Daoy (cell line): ENCODE results near the gene MEN1. TPM values are rescaled to one million over a fixed set of nuclear protein-coding genes. Genes with fewer than 3 reads are reported as not detected.
A peak's percentile ranks its signal among the peaks of the same experiment; 100 is the strongest.

Source experiments
- DNase-seq: peaks from one replicate; pipeline ENCODE4 v3.0.0-alpha.2; 2015; ENCODE audit warnings: low read depth
- total RNA-seq: library from RNA; depleted of rRNA; stranded (reverse); fragments of >200 nt; shearing (Covaris generic); gene quantifications from 2 replicates; pipeline ENCODE4 v1.2.3, GENCODE V29; 2014; rRNA removed

The MEN1 gene
- total RNA-seq = 14.0 and 15.0 TPM in 2 replicates

- peak; percentile 96 for DNase-seq
Measured at GRCh38 chr11:64810271-64810890, at the start of gene MEN1. MEN1 (minus strand) TSS chr11:64810551; CDS start chr11:64810109, 442 bp downstream.

GRCh38 chr11:64859542-64860414, 49.4 kb upstream of the MEN1 start:
- no peak for DNase-seq

- no peak for DNase-seq
Measured at GRCh38 chr11:64858467-64859263, 48.3 kb upstream of the MEN1 start.

DNA sequence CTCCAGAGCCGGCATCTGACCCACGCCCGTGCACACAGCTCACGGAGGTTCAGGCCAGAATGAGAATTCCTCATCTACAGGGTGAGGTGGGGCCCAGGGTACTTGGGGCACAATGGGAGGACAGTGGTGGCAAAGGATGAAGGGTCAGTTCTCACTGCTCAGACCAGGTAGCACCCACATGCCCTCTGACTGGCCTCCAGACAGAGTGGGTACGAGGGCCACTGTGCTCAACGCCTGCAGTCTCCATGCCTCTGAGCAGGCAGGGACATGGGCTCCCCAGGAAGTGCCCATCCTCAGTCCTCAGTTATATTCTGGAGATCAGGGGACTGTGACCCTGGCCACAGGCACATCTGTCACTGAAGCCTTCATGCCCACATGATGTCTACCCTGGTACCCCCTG, 47.1 kb upstream of the MEN1 start:
- DNase-seq = no peak

- DNase-seq = peak; percentile 98
Measured at GRCh38 chr11:64856382-64857227, 46.3 kb upstream of the MEN1 start.

- peak; percentile 38 for DNase-seq
Measured at GRCh38 chr11:64855596-64856304, 45.4 kb upstream of the MEN1 start.

DNA sequence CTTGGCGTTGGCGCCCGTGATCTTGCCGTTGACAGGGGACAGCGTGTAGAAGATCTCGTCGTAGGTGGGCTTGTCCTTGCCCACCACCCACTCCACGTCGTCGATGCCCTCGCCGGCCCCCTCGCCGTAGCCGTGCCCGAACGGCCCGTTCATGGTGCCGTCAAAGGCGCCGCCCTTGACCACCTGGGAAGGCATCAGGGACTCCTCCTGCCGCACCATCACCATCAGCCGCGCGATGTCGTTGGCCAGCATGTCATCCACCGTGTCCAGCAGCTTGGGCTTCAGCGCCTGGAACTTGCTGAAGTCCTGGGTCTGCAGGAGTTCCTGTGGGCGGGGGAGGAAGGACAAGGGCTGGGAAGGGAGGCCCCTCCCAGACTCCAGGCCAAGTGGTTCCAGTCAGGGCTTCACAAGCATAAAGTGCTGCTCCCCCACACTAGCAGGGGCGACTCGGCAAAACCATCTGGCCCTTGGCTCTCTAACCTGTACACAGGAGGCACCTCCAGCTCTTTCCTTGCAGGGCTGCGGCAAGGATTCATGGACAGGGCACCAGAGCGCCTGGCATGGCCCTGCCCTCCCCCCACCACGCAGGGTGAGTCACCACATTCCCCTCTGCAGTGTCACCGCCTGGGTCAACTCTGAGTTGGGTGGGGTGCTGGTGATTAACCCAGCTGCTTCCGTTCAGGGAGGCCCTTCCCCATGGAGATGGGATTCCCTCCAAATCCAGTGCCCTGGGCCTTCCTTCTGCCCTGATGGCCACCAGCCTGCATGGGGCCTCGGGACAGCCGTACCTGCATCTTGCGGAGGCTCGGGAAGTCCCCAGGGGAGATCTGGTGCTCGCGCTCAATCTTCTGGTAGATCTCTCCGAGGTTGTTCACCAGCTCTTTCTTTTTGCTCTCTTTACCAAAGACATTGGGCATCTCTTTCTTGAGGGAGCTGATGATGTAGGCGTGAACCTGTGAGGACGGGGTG, 44.5 kb upstream of the MEN1 start:
- DNase-seq = peak; percentile 98

- no peak for DNase-seq
Measured at GRCh38 chr11:64854157-64854533, 43.8 kb upstream of the MEN1 start.

- no peak for DNase-seq
Measured at GRCh38 chr11:64853709-64854108, 43.4 kb upstream of the MEN1 start.

DNA sequence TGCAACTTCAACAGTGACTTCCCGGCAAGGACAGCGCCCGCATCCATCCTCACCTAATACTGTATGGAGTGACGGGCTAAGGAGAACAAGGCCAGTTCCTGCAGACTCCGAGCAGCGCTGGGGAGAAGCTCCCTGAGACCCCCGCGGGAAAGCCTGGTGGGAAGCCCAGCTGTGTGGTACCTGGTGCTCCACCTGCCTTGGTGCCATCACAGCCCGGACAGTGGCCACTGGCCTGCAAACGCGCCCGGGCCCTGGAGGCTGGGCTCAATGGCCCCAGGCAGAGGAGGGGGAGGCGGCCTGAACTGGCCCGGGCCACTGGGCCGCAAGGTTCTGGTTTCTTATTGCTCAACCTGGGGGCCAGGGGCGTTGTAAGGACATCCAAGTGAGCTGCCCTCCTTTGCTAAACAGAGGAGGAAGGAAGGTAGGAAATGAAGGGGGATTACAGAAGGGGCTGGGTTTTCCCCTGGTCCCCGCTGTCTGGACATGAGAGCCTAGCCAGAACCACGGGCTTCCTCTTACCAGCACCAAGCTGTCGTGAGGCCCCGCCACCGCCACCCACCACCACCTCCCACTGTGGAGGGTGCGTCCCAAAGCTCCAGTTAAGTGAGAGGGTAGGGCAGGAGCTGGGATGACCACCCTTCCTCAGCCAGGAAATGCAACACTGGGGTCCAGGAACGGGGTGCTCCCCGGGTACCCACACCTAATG, 42.6 kb upstream of the MEN1 start:
- no peak for DNase-seq

DNA sequence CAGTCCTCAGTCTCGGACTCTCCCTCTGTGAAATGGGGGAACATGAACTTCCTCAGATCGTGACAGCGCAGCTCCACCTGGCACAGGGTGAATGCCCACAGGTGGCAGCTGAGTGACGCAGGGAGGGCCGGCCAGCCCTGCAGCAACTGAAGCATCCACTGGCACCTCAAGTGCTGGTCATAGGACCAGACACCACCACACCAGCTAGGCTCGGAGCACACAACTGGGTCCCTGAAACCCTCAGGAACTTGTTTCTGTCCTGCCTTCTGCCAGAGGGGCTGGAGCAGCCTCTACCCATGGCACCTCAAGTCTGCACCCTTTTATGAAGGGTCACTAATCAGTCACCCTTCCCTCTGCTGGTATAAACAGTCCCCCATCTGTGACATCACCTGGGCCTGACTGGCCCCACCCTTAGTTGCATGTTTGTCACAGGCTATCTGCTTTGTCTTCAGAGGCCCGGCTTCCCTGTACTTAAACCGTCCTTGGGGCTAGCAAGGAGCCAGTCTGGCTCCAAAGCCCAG, 41.5 kb upstream of the MEN1 start:
- no peak for DNase-seq

DNA sequence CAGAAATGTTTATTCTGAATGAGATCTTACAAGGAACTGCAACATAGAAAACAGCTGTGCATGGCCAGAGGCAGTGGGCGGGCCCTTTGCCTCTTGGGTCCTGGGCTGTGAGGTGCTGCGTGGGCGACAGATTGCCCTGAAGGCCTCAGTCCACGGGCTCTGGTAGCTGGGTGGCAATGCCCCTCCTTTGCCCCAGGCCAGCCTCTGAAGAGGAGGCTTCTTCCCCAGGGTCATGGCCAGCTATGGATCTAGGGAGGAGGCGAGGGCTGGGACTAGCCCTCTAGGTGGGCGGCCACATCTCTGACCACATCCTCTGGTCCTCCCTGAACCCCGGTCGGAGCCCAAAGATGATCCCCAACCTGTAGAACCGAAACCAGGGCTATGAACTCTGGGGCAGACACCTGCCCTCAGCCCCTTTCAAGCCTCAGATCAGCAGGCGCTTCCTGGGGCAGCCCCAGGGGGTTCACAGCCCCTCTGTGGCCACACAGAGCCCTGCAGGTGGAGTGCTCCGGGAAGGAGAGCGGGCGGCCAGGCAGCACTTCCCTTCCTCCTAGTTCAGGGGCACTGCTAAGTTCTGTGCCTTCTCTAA, 40.7 kb upstream of the MEN1 start:
- DNase-seq = peak; percentile 30

GRCh38 chr11:64849598-64850356, 39.4 kb upstream of the MEN1 start:
- DNase-seq = no peak

DNA sequence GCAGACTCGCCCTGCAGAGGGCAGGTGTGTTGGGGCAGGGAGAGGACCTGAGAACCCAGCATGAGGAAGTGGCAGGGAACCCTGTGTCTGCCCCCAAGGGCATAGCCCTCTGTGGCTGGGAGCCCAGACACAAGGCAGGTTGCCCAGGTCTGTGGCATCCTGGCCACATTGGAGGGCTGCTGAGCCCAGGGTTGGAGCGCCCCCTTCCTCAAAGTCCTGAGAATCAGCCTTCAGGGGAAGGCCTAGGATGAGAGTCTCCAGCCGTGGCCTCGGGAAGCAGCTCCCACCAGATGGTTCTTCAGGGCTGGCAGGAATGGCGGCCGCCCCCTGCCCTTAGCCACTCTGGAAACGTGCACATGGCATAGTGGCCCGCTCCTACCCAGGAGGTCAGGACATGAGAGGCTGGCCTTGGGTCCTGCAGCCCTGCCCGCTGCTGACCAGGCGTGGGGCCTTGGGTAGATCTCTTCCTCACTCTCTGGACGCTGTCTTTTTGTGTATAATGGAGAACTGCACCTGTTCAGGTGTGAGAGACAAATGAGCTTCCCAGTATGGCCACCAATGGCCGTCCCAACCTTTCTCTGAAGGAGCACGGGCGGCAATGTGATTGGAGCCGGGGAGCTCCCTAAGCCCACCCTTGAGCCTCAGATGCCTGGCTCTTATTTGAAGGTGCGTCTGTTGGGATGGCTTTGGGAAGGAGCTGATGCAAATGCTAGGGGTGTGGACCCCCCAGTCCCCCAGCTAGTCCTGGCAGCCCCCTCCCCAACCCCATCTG, 38.7 kb upstream of the MEN1 start:
- no peak for DNase-seq

DNA sequence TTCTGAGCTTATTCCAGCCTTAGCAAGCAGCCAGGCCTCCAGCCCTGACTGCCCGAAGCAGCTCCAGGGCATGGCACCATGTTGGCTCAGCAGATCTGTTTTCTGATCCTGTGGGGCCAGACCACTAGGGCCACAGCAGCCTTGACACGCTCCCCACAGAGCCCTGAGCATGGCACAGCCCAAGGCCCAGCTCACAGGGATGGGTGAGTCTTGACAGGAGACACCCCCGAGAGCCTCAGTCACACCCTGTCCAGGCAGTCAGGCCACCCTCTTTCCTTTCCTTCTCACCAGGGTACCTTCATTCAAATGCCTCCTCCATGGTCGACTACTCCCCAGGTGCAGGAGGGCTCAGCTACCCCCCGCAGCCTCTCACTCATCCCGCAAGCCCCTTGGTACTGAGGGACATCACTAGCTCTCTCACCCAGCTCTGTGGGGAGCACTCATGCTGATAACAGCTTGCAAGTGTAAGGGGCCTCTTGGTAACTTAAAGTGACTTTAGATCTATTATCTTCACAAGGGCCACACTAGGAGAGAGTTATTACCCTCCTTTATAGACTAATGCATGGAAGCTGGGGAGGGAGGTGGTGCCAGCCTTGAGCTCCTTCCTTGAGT, 38.0 kb upstream of the MEN1 start:
- DNase-seq = no peak

GRCh38 chr11:64846998-64847666, 36.8 kb upstream of the MEN1 start:
- DNase-seq = peak; percentile 93
